DMS53 (cell line): ENCODE results near the gene MYOZ1.
"Not testable (repeated sequence)": the region's sequence is repeated elsewhere in the genome, so short reads cannot be mapped to it uniquely, and the experiment has no call there.

Source experiments
- DNase-seq: peaks from one replicate; lab custom pipeline; 2025; lab: John Stamatoyannopoulos, UW

The MYOZ1 gene

GRCh38 chr10:73641328-73642060 lies at the start of gene MYOZ1:
Gene MYOZ1, minus strand, starts transcription at chr10:73641474. Its CDS starts 1,457 bp downstream, at chr10:73640017.
- DNase-seq, result no peak

GRCh38 chr10:73690755-73691154 lies 49.5 kb upstream of the MYOZ1 start:
- not testable (repeated sequence) for DNase-seq

- DNase-seq, result not testable (repeated sequence)
These were observed 48.3 kb upstream of the MYOZ1 start for GRCh38 chr10:73689596-73689995.

GRCh38 chr10:73687641-73688040 lies 46.4 kb upstream of the MYOZ1 start:
- not testable (repeated sequence) for DNase-seq

- not testable (repeated sequence) for DNase-seq
These were observed 33.3 kb upstream of the MYOZ1 start for GRCh38 chr10:73674546-73674945.

GRCh38 chr10:73668378-73668777 lies 27.1 kb upstream of the MYOZ1 start:
- DNase-seq, result not testable (repeated sequence)

GRCh38 chr10:73666153-73666809 lies 25.0 kb upstream of the MYOZ1 start:
- not testable (repeated sequence) for DNase-seq

GRCh38 chr10:73665581-73665980 lies 24.3 kb upstream of the MYOZ1 start:
- not testable (repeated sequence) for DNase-seq

GRCh38 chr10:73664156-73665040 lies 23.1 kb upstream of the MYOZ1 start:
- DNase-seq, result not testable (repeated sequence)

- not testable (repeated sequence) for DNase-seq
These were observed 22.3 kb upstream of the MYOZ1 start for GRCh38 chr10:73663621-73664020.

GRCh38 chr10:73662705-73663104 lies 21.4 kb upstream of the MYOZ1 start:
- DNase-seq, result not testable (repeated sequence)

- no peak for DNase-seq
These were observed 14.7 kb upstream of the MYOZ1 start, which contains the start of gene SYNPO2L for GRCh38 chr10:73655990-73656298. Gene SYNPO2L, minus strand, starts transcription at chr10:73656029. Its CDS starts 107 bp downstream, at chr10:73655922.

GRCh38 chr10:73655257-73655989 lies 14.1 kb upstream of the MYOZ1 start:
- no peak for DNase-seq

- peak; percentile 66 for DNase-seq
These were observed 12.4 kb upstream of the MYOZ1 start for GRCh38 chr10:73653701-73654100.

GRCh38 chr10:73653195-73653594 lies 11.9 kb upstream of the MYOZ1 start:
- no peak for DNase-seq

- DNase-seq, result no peak
These were observed 9.5 kb upstream of the MYOZ1 start for GRCh38 chr10:73650537-73651331.

- no peak for DNase-seq
These were observed 8.7 kb upstream of the MYOZ1 start for GRCh38 chr10:73649876-73650536.

GRCh38 chr10:73648975-73649829 lies 7.9 kb upstream of the MYOZ1 start:
- DNase-seq, result no peak

GRCh38 chr10:73647875-73648651 lies 6.8 kb upstream of the MYOZ1 start:
- peak; percentile 48 for DNase-seq
